Measurements from ENCODE around the gene GIMAP6.

- TF ChIP-seq POLR2A (IDR thresholded peaks at IDR 0.05), result no peak
- no peak for TF ChIP-seq CTCF (IDR thresholded peaks at IDR 0.05)
- TF ChIP-seq POLR2AphosphoS5 (IDR thresholded peaks at IDR 0.05; ENCODE audit: insufficient read depth in 1 of 2, low read depth in 1 of 2), result no peak
These were observed 18.3 kb downstream of the GIMAP6 start for GRCh38 chr7:150613880-150614279.

Data from vagina (tissue), 2 donors.